Upper lobe of left lung (tissue), 4 donors: Measurements from ENCODE around the gene NDUFB1.

ENCODE experiments used
- CTCF ChIP-seq, 6 experiments: fragments of 450-650 bp in 4 of 6; fragments of 200-600 bp in 2 of 6; sonication (generic) in 2 of 6; IDR thresholded peaks; one replicate each; pipeline ENCODE4 v1.5.1; 2016 to 2019; ENCODE audit warnings: antibody characterized with exemption in 6 of 6
- EP300 ChIP-seq, 4 donors: sonication (generic); formaldehyde crosslinking; IDR thresholded peaks; one replicate each; pipeline ENCODE4 v1.5.1; 2017; ENCODE audit warnings: antibody characterized with exemption in 4 of 4, control low read depth in 2 of 4
- POLR2A ChIP-seq, 4 donors: fragments of 450-650 bp; IDR thresholded peaks; one replicate each; pipeline ENCODE4 v1.5.1; 2016 to 2017; ENCODE audit warnings: antibody characterized with exemption in 4 of 4, mild to moderate bottlenecking in 2 of 4
- POLR2AphosphoS5 ChIP-seq, 2 donors: sonication (generic); formaldehyde crosslinking; IDR thresholded peaks; one replicate each; pipeline ENCODE4 v1.5.1; 2017; ENCODE audit warnings: antibody characterized with exemption in 2 of 2

- no peak for TF ChIP-seq CTCF (IDR thresholded peaks at IDR 0.05)
- TF ChIP-seq POLR2A (IDR thresholded peaks at IDR 0.05): no peak
- TF ChIP-seq EP300 (IDR thresholded peaks at IDR 0.05): no peak
- no peak for TF ChIP-seq POLR2AphosphoS5 (IDR thresholded peaks at IDR 0.05)
Observed at GRCh38 chr14:92103363-92103989, 18.0 kb downstream of the NDUFB1 start.
